ENCODE data around the gene GNAI2. TPM values are rescaled to one million over a fixed set of nuclear protein-coding genes. Genes with fewer than 3 reads are reported as not detected.

GNAI2 gene
- total and polyA plus RNA-seq, 2 donors from 2014 or later = 141 to 245 TPM

DNA sequence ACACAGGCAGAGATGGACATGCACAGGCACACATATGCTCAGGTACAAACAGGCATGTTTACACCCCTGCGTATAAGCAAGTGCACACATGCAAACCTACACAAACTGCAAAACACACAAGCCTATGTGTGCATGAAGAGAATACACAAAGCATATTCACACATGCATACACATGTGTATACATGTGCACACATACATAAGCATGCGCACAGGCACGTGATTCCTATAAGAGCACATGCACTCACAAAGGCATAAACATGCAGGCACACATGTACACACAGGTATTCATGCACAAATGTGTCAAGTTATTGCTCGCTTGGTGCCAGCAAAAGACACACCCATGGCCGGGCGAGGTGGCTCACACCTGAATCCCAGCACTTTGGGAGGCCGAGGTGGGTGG, 46.0 kb upstream of the GNAI2 start:
- TF ChIP-seq, protein P1, sequence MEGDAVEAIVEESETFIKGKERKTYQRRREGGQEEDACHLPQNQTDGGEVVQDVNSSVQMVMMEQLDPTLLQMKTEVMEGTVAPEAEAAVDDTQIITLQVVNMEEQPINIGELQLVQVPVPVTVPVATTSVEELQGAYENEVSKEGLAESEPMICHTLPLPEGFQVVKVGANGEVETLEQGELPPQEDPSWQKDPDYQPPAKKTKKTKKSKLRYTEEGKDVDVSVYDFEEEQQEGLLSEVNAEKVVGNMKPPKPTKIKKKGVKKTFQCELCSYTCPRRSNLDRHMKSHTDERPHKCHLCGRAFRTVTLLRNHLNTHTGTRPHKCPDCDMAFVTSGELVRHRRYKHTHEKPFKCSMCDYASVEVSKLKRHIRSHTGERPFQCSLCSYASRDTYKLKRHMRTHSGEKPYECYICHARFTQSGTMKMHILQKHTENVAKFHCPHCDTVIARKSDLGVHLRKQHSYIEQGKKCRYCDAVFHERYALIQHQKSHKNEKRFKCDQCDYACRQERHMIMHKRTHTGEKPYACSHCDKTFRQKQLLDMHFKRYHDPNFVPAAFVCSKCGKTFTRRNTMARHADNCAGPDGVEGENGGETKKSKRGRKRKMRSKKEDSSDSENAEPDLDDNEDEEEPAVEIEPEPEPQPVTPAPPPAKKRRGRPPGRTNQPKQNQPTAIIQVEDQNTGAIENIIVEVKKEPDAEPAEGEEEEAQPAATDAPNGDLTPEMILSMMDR (IDR thresholded peaks at IDR 0.05; ENCODE audit: borderline replicate concordance, extremely low read depth, insufficient read depth) = no peak
- Histone ChIP-seq H3K36me3 (ENCODE audit: control insufficient read depth in 2 of 3, insufficient read depth in 3 of 3, low read length in 3 of 3) (peaks cover 0 to 3% (median under 1%) of the 10 kb centered on the region in 3 donors), H3K27ac (ENCODE audit: low read depth in 2 of 2, low read length in 2 of 2) (no peak overlapping the region), H3K27me3 (ENCODE audit: control insufficient read depth, insufficient read depth, low read length) (peaks cover 14% of the 10 kb centered on the region), H3K4me3 (ENCODE audit: low read length in 3 of 3) (no peak overlapping the region), H3K9me3 (ENCODE audit: control insufficient read depth in 2 of 3, insufficient read depth in 1 of 3, low read length in 3 of 3) (no peaks in the 10 kb centered on the region), H3K4me1 (ENCODE audit: control insufficient read depth in 2 of 3, insufficient read depth in 2 of 3, low read depth in 1 of 3, low read length in 3 of 3) (peaks cover 0 to 15% (median 0%) of the 10 kb centered on the region in 3 donors), H3K9ac (ENCODE audit: low read length in 3 of 3) (no peak overlapping the region)
- no peak for FAIRE-seq
- intact Hi-C loops (cut with DNase I) = loop anchor here (5.0 kb wide), 1 partner anchor 68 kb away; no protein-coding TSS in a partner anchor
- no peak for DNase-seq

DNA sequence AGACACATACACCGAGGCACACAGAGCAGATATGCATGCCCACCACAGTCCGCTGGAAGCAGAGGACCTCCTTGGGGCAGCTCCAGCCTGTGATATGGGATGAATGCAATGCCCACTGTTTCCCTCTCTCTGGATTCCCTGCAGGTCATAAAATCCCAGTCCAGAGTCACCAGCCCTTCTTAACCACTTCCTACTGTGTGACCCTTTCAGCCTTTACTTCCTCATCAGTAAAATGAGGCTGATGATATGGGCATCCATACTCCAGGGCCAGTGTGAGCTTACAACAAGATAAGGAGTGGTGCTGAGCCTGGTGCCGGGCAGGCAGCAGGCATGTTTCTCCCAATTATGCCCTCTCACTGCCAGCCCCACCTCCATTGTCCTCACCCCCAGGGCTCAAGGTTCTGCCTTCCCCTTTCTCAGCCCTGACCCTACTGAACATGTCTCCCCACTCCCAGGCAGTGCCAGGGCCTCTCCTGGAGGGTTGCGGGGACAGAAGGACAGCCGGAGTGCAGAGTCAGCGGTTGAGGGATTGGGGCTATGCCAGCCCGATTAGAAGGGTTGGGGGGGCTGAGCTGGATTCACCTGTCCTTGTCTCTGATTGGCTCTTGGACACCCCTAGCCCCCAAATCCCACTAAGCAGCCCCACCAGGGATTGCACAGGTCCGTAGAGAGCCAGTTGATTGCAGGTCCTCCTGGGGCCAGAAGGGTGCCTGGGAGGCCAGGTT, 44.9 kb upstream of the GNAI2 start, which contains the start of gene GNAT1:
Gene GNAT1 (plus strand): TSS at position 675 of the 725 bp plus-strand sequence. CDS start 116 bp downstream, outside the sequence.
- H3K9ac ChIP-seq (ENCODE audit: low read length in 3 of 3) = no peak within 1 kb of the TSS
- H3K4me3 ChIP-seq (ENCODE audit: low read length in 3 of 3) = no peak within 1 kb of the TSS
- H3K4me1 ChIP-seq (ENCODE audit: control insufficient read depth in 2 of 3, insufficient read depth in 2 of 3, low read depth in 1 of 3, low read length in 3 of 3) = peaks cover 0 to 15% (median 0%) of the 10 kb centered on the region in 3 donors
- FAIRE-seq = no peak
- peaks cover 0 to 3% (median 0%) of the 10 kb centered on the region in 3 donors for H3K36me3 ChIP-seq (ENCODE audit: control insufficient read depth in 2 of 3, insufficient read depth in 3 of 3, low read length in 3 of 3)
- DNase-seq = no peak
- peaks cover 14% of the 10 kb centered on the region for H3K27me3 ChIP-seq (ENCODE audit: control insufficient read depth, insufficient read depth, low read length)
- no peak within 1 kb of the TSS for H3K27ac ChIP-seq (ENCODE audit: low read depth in 2 of 2, low read length in 2 of 2)
- TF ChIP-seq, protein P1 (IDR thresholded peaks at IDR 0.05; ENCODE audit: borderline replicate concordance, extremely low read depth, insufficient read depth) = no peak
- intact Hi-C loops (cut with DNase I) = loop anchor here (5.0 kb wide), 1 partner anchor 69 kb away; no protein-coding TSS in a partner anchor
- H3K9me3 ChIP-seq (ENCODE audit: control insufficient read depth in 2 of 3, insufficient read depth in 1 of 3, low read length in 3 of 3) = no peaks in the 10 kb centered on the region

DNA sequence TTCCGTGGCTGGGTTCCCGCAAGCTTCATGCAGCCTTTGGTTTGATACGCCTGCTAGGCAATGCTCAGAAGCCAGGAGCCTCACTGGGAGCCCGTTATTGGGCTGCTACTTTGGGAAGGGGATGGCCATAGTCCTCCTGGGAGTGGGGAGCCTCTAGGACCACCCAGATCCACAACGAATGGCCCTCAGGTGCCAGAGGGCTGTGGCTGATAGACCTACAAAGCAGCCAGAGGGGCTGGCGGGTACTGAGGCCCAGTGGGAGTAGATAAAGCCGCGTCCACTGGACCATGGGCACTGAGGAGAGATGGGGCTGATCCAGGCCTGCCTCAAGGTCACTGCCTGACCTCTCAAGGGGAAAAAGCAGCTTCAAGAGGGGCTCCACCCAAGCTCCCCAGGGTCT, 43.9 kb upstream of the GNAI2 start:
- intact Hi-C loops (cut with DNase I) = loop anchor here (5.0 kb wide), 1 partner anchor 70 kb away; no protein-coding TSS in a partner anchor
- Histone ChIP-seq H3K4me1 (ENCODE audit: control insufficient read depth in 2 of 3, insufficient read depth in 2 of 3, low read depth in 1 of 3, low read length in 3 of 3) (peaks cover 0 to 15% (median 0%) of the 10 kb centered on the region in 3 donors), H3K9me3 (ENCODE audit: control insufficient read depth in 2 of 3, insufficient read depth in 1 of 3, low read length in 3 of 3) (no peaks in the 10 kb centered on the region), H3K36me3 (ENCODE audit: control insufficient read depth in 2 of 3, insufficient read depth in 3 of 3, low read length in 3 of 3) (peaks cover 0 to 3% (median 0%) of the 10 kb centered on the region in 3 donors), H3K4me3 (ENCODE audit: low read length in 3 of 3) (no peak overlapping the region), H3K9ac (ENCODE audit: low read length in 3 of 3) (no peak overlapping the region), H3K27me3 (ENCODE audit: control insufficient read depth, insufficient read depth, low read length) (peaks cover 14% of the 10 kb centered on the region), H3K27ac (ENCODE audit: low read depth in 2 of 2, low read length in 2 of 2) (no peak overlapping the region)
- DNase-seq (no peak), FAIRE-seq (no peak)
- TF ChIP-seq, protein P1 (IDR thresholded peaks at IDR 0.05; ENCODE audit: borderline replicate concordance, extremely low read depth, insufficient read depth) = no peak

Data from kidney (tissue), 14 donors.